B cell (primary cell): ENCODE results near the gene FSIP1. TPM values are rescaled to one million over a fixed set of nuclear protein-coding genes. Genes with fewer than 3 reads are reported as not detected.

Experiments used
- ATAC-seq: fragments of 200-7000 bp; cut with Tn5 transposase; one replicate; pipeline ENCODE4 v1.10.0; 2021; ENCODE audit warnings: low read depth, mild to moderate bottlenecking, moderate number of reproducible peaks, moderate library complexity
- CTCF ChIA-PET: fragments of 350-600 bp; sonication (Branson Sonifier 250); formaldehyde crosslinking; loops from one replicate; lab custom pipeline; 2021; ENCODE audit warnings: antibody characterized with exemption, inconsistent platforms; lab: Charles Lee
- POLR2A ChIA-PET: fragments of 350-600 bp; sonication (Branson Sonifier 250); formaldehyde crosslinking; loops from one replicate; lab custom pipeline; 2021; ENCODE audit warnings: antibody characterized with exemption; lab: Charles Lee
- DNase-seq: peaks from one replicate; pipeline ENCODE4 v3.0.0; 2013
- H2AFZ ChIP-seq: 2 replicates; pipeline ENCODE4 v1.6.1; 2012; ENCODE audit warnings: mild to moderate bottlenecking, low read depth, low read length; ENCODE audit not compliant: insufficient read depth, poor library complexity, severe bottlenecking
- H3K27ac ChIP-seq, 2 donors: 1 replicate in 1 of 2; 2 replicates in 1 of 2; pipeline ENCODE4 v1.5.1; 2012 to 2013; ENCODE audit warnings: low read length in 2 of 2, mild to moderate bottlenecking in 2 of 2, moderate library complexity in 1 of 2
- H3K27me3 ChIP-seq, 4 experiments: fragments of 200-600 bp in 1 of 4; sonication (generic) in 1 of 4; replicated peaks in 1 of 4; 1 replicate in 2 of 4; 2 replicates in 2 of 4; pipeline versions ENCODE4 v1.6.1 to v1.7.0; 2013 to 2016; ENCODE audit warnings: low read length in 3 of 4, mild to moderate bottlenecking in 2 of 4, mixed read lengths in 1 of 4, moderate library complexity in 1 of 4; ENCODE audit not compliant: insufficient read depth in 4 of 4, control insufficient read depth in 3 of 4; ENCODE audit errors: control extremely low read depth in 1 of 4
- H3K36me3 ChIP-seq, 2 experiments: replicated peaks in 1 of 2; 1 replicate in 1 of 2; 2 replicates in 1 of 2; pipeline versions ENCODE4 v1.6.1 to v1.7.1; 2013; ENCODE audit warnings: low read length in 1 of 2; ENCODE audit not compliant: insufficient read depth in 2 of 2, control insufficient read depth in 1 of 2; ENCODE audit errors: control extremely low read depth in 1 of 2, extremely low read depth in 1 of 2
- H3K4me1 ChIP-seq, 2 donors: fragments of 200-600 bp in 1 of 2; sonication (generic) in 1 of 2; 1 replicate in 1 of 2; 2 replicates in 1 of 2; pipeline versions ENCODE4 v1.5.1 to v1.6.1; 2013 to 2017; ENCODE audit warnings: low read length in 2 of 2; ENCODE audit not compliant: control insufficient read depth in 2 of 2, insufficient read depth in 2 of 2
- H3K4me2 ChIP-seq: replicated peaks from 2 replicates; pipeline ENCODE3; 2012; ENCODE audit warnings: mild to moderate bottlenecking, low read depth, low read length; ENCODE audit not compliant: poor library complexity, severe bottlenecking
- H3K4me3 ChIP-seq, 5 experiments: fragments of 200-600 bp in 1 of 5; sonication (generic) in 1 of 5; 1 replicate in 3 of 5; 2 replicates in 2 of 5; pipeline versions ENCODE4 v1.5.1 to v1.7.0; 2011 to 2016; ENCODE audit warnings: low read length in 4 of 5, mild to moderate bottlenecking in 4 of 5, low read depth in 2 of 5, control low read depth in 1 of 5, moderate library complexity in 1 of 5; ENCODE audit not compliant: insufficient read depth in 1 of 5; ENCODE audit errors: control extremely low read depth in 1 of 5, extremely low read depth in 1 of 5
- H3K79me2 ChIP-seq: fragments of 200-600 bp; sonication (generic); one replicate; pipeline ENCODE4 v1.6.0; 2016; ENCODE audit warnings: low read length; ENCODE audit not compliant: control insufficient read depth, insufficient read depth
- H3K9ac ChIP-seq: fragments of 200-600 bp; sonication (generic); 2 replicates; pipeline ENCODE4 v1.6.1; 2017; ENCODE audit warnings: mild to moderate bottlenecking, low read length, moderate library complexity
- H3K9me3 ChIP-seq, 3 donors: one replicate each; pipeline versions ENCODE4 v1.6.1 to v1.7.1; 2013; ENCODE audit warnings: low read length in 2 of 3; ENCODE audit not compliant: control insufficient read depth in 2 of 3, insufficient read depth in 1 of 3; ENCODE audit errors: control extremely low read depth in 1 of 3
- H4K20me1 ChIP-seq: 2 replicates; pipeline ENCODE4 v1.6.0; 2012; ENCODE audit warnings: mild to moderate bottlenecking, low read length; ENCODE audit not compliant: insufficient read depth, control insufficient read depth, poor library complexity, severe bottlenecking
- H3K27ac Mint-ChIP-seq: one replicate; pipeline ENCODE4 v1.8.0; 2021; ENCODE audit warnings: mixed read lengths
- H3K27me3 Mint-ChIP-seq: one replicate; pipeline ENCODE4 v1.8.0; 2021; ENCODE audit warnings: mixed read lengths
- H3K4me1 Mint-ChIP-seq: one replicate; pipeline ENCODE4 v1.8.0; 2021; ENCODE audit warnings: mixed read lengths
- H3K4me3 Mint-ChIP-seq: one replicate; pipeline ENCODE4 v1.8.0; 2021; ENCODE audit warnings: mixed read lengths
- H3K9me3 Mint-ChIP-seq: one replicate; pipeline ENCODE4 v1.8.0; 2022; ENCODE audit warnings: mixed read lengths; ENCODE audit not compliant: insufficient read depth
- CTCF ChIP-seq: fragments of 200-600 bp; IDR thresholded peaks from one replicate; pipeline ENCODE4 v1.8.0; 2022; ENCODE audit warnings: antibody characterized with exemption, mild to moderate bottlenecking
- EZH2 ChIP-seq: IDR thresholded peaks from 2 replicates; pipeline ENCODE4 v1.6.1; 2012; ENCODE audit warnings: borderline replicate concordance, low read depth, mild to moderate bottlenecking, moderate library complexity, low read length; ENCODE audit not compliant: insufficient read depth, poor library complexity, severe bottlenecking
- WGBS: methylation state at CpG from one replicate; pipeline ENCODE4 v1.1.5; 2013; ENCODE audit warnings: missing lambda C conversion rate; ENCODE audit not compliant: insufficient coverage; 5-methylcytosine and 5-hydroxymethylcytosine counted together
- intact Hi-C: fragments of 100-400 bp; cut with micrococcal nuclease; formaldehyde crosslinking; loops from one replicate; pipeline ENCODE4 v1.10.0; 2022
- polyA plus RNA-seq: library from polyadenylated mRNA; depleted of rRNA; stranded (reverse); fragments of >200 nt; gene quantifications from 2 replicates; pipeline ENCODE4 v1.2.3, GENCODE V29; 2012
- total RNA-seq, 2 donors: library from RNA; stranded (reverse); fragments of 120-200 nt in 1 of 2; gene quantifications; 1 replicate in 1 of 2; 2 replicates in 1 of 2; pipeline versions ENCODE4 v1.2.3 to v1.2.4, GENCODE V29; 2013 to 2022

The FSIP1 gene
- total and polyA plus RNA-seq, 2 donors (not counting 1 experiment from before 2014, with no cell fraction given): 0.19 to 0.49 TPM

- no peak for TF ChIP-seq CTCF
- no peak for TF ChIP-seq EZH2
- Histone ChIP-seq H3K27me3 (no peaks in the 10 kb centered on the region), H3K27ac (no peak overlapping the region), H3K36me3 (no peaks in the 10 kb centered on the region), H3K4me1 (peaks cover 0 to 5% of the 10 kb centered on the region in 2 donors), H3K9ac (no peak overlapping the region), H2AFZ (no peak overlapping the region), H3K79me2 (no peaks in the 10 kb centered on the region), H3K4me3 (no peak overlapping the region), H3K4me2 (no peak overlapping the region), H4K20me1 (no peaks in the 10 kb centered on the region), H3K9me3 (no peaks in the 10 kb centered on the region)
- intact Hi-C loops: no loop called here
- 83% methylated on average over 3 of the region's 4 CpGs for WGBS
- Mint-ChIP-seq H3K4me3 (no peak overlapping the region), H3K4me1 (peaks cover 8% of the 10 kb centered on the region), H3K27ac (no peak overlapping the region), H3K9me3 (no peaks in the 10 kb centered on the region), H3K27me3 (peaks cover 5% of the 10 kb centered on the region)
- POLR2A ChIA-PET: no interaction called here
- DNase-seq (no peak), ATAC-seq (no peak)
- CTCF ChIA-PET: no interaction called here
Observed at GRCh38 chr15:39625451-39625850, 157.2 kb downstream of the FSIP1 start.

GRCh38 chr15:39624806-39625205 is 157.8 kb downstream of the FSIP1 start:
- H3K9me3 Mint-ChIP-seq: no peaks in the 10 kb centered on the region
- Histone ChIP-seq H3K4me2 (no peak overlapping the region), H3K4me1 (peaks cover 0 to 5% of the 10 kb centered on the region in 2 donors), H3K27ac (no peak overlapping the region), H3K36me3 (no peaks in the 10 kb centered on the region), H4K20me1 (no peaks in the 10 kb centered on the region), H3K79me2 (no peaks in the 10 kb centered on the region), H3K9me3 (no peaks in the 10 kb centered on the region), H3K4me3 (no peak overlapping the region), H3K27me3 (no peaks in the 10 kb centered on the region), H2AFZ (no peak overlapping the region), H3K9ac (no peak overlapping the region)
- H3K27me3 Mint-ChIP-seq: peaks cover 7% of the 10 kb centered on the region
- POLR2A ChIA-PET: no interaction called here
- H3K4me3 Mint-ChIP-seq: no peak overlapping the region
- CTCF ChIA-PET: no interaction called here
- peaks cover 8% of the 10 kb centered on the region for H3K4me1 Mint-ChIP-seq
- ATAC-seq (peak; percentile 17), DNase-seq (no peak)
- intact Hi-C loops: no loop called here
- TF ChIP-seq CTCF (no peak), EZH2 (no peak)
- peak overlapping the region; percentile 21 for H3K27ac Mint-ChIP-seq
- WGBS: 66% methylated on average over 4 of the region's 6 CpGs
